Trophoblast cell (in vitro differentiated cells and primary cell): ENCODE data around the gene NLRP10.
A peak's percentile ranks its signal among the peaks of the same experiment; 100 is the strongest.

Source experiments
- DNase-seq, 2 donors: peaks; one replicate each; pipeline ENCODE4 v3.0.0-alpha.2; 2016
- H2AFZ ChIP-seq: 2 replicates; pipeline ENCODE4 v1.6.1; 2013; ENCODE audit warnings: low read length, moderate library complexity, mild to moderate bottlenecking; ENCODE audit not compliant: insufficient read depth, poor library complexity
- H2AK5ac ChIP-seq: 2 replicates; pipeline ENCODE4 v1.6.1; 2013; ENCODE audit warnings: mild to moderate bottlenecking, low read length
- H2BK120ac ChIP-seq: 2 replicates; pipeline ENCODE4 v1.6.1; 2013; ENCODE audit warnings: low read length, mild to moderate bottlenecking, moderate library complexity; ENCODE audit not compliant: insufficient read depth, poor library complexity
- H2BK12ac ChIP-seq: 2 replicates; pipeline ENCODE4 v1.6.1; 2013; ENCODE audit warnings: mild to moderate bottlenecking, low read length, moderate library complexity
- H2BK5ac ChIP-seq: 2 replicates; pipeline ENCODE4 v1.6.1; 2013; ENCODE audit warnings: low read length, low read depth, moderate library complexity, mild to moderate bottlenecking; ENCODE audit not compliant: poor library complexity
- H3K14ac ChIP-seq: 2 replicates; pipeline ENCODE4 v1.6.1; 2013; ENCODE audit warnings: mild to moderate bottlenecking, low read length
- H3K18ac ChIP-seq: 2 replicates; pipeline ENCODE4 v1.6.1; 2013; ENCODE audit warnings: mild to moderate bottlenecking, low read length
- H3K23ac ChIP-seq: 2 replicates; pipeline ENCODE4 v1.6.1; 2013; ENCODE audit warnings: low read length
- H3K27ac ChIP-seq: 2 replicates; pipeline ENCODE4 v1.5.1; 2013; ENCODE audit warnings: low read depth, mild to moderate bottlenecking, inconsistent platforms, low read length, moderate library complexity
- H3K27me3 ChIP-seq: 2 replicates; pipeline ENCODE4 v1.6.1; 2013; ENCODE audit warnings: inconsistent platforms, mild to moderate bottlenecking, low read length, moderate library complexity; ENCODE audit not compliant: insufficient read depth
- H3K36me3 ChIP-seq, 2 experiments: 1 replicate in 1 of 2; 2 replicates in 1 of 2; pipeline ENCODE4 v1.6.1; 2013; ENCODE audit warnings: low read length in 2 of 2, mild to moderate bottlenecking in 2 of 2, moderate library complexity in 1 of 2; ENCODE audit not compliant: insufficient read depth in 2 of 2, control insufficient read depth in 1 of 2
- H3K4ac ChIP-seq: 2 replicates; pipeline ENCODE4 v1.6.1; 2013; ENCODE audit warnings: low read depth, mild to moderate bottlenecking, low read length, moderate library complexity
- H3K4me1 ChIP-seq, 2 experiments: 1 replicate in 1 of 2; 2 replicates in 1 of 2; pipeline ENCODE4 v1.6.1; 2013; ENCODE audit warnings: low read length in 2 of 2, mild to moderate bottlenecking in 2 of 2, moderate library complexity in 1 of 2; ENCODE audit not compliant: insufficient read depth in 2 of 2, control insufficient read depth in 1 of 2
- H3K4me2 ChIP-seq: 2 replicates; pipeline ENCODE4 v1.6.1; 2013; ENCODE audit warnings: inconsistent platforms, mild to moderate bottlenecking, low read length, moderate library complexity
- H3K4me3 ChIP-seq: 2 replicates; pipeline ENCODE4 v1.5.1; 2013; ENCODE audit warnings: mild to moderate bottlenecking, low read depth, low read length, inconsistent platforms
- H3K79me1 ChIP-seq: one replicate; pipeline ENCODE4 v1.6.1; 2013; ENCODE audit warnings: low read length
- H3K79me2 ChIP-seq: 2 replicates; pipeline ENCODE4 v1.6.1; 2013; ENCODE audit warnings: low read length, mild to moderate bottlenecking; ENCODE audit not compliant: control insufficient read depth, insufficient read depth, poor library complexity
- H3K9ac ChIP-seq: 2 replicates; pipeline ENCODE4 v1.6.1; 2013; ENCODE audit warnings: mild to moderate bottlenecking, low read length
- H3K9me3 ChIP-seq: 2 replicates; pipeline ENCODE4 v1.6.1; 2013; ENCODE audit warnings: low read depth, mild to moderate bottlenecking, control low read depth, inconsistent platforms, low read length; ENCODE audit not compliant: insufficient read depth
- H4K12ac ChIP-seq: 2 replicates; pipeline ENCODE4 v1.6.1; 2013; ENCODE audit warnings: low read depth, mild to moderate bottlenecking, low read length, moderate library complexity
- H4K8ac ChIP-seq: 2 replicates; pipeline ENCODE4 v1.6.1; 2013; ENCODE audit warnings: low read depth, mild to moderate bottlenecking, low read length, moderate library complexity
- H4K91ac ChIP-seq: one replicate; pipeline ENCODE4 v1.6.1; 2013; ENCODE audit warnings: low read depth, mild to moderate bottlenecking, low read length, moderate library complexity
- WGBS: extraction: QIAGEN DNeasy Blood & Tissue Kit; methylation state at CpG from one replicate; pipeline ENCODE4 v1.1.7; 2013; ENCODE audit warnings: missing lambda C conversion rate; ENCODE audit not compliant: insufficient read length, insufficient coverage; ENCODE audit errors: extremely low coverage; 5-methylcytosine and 5-hydroxymethylcytosine counted together

The NLRP10 gene

GRCh38 chr11:7968686-7969085 lies 3.4 kb upstream of the NLRP10 start:
- Histone ChIP-seq H3K4me2 (no peak overlapping the region), H3K4ac (no peak overlapping the region), H3K27me3 (no peaks in the 10 kb centered on the region), H3K4me3 (no peak overlapping the region), H4K12ac (no peak overlapping the region), H3K79me2 (no peaks in the 10 kb centered on the region), H3K9ac (no peak overlapping the region), H3K9me3 (no peaks in the 10 kb centered on the region), H3K23ac (no peak overlapping the region), H2BK120ac (no peak overlapping the region), H2AFZ (no peak overlapping the region), H2AK5ac (no peak overlapping the region), H3K4me1 (peaks cover 19 to 26% of the 10 kb centered on the region in 2 experiments), H2BK5ac (no peak overlapping the region), H3K27ac (peak overlapping the region; percentile 38), H3K14ac (no peak overlapping the region), H3K79me1 (peaks cover 13% of the 10 kb centered on the region), H4K8ac (no peak overlapping the region), H2BK12ac (no peak overlapping the region), H3K18ac (no peak overlapping the region), H4K91ac (no peak overlapping the region), H3K36me3 (no peaks in the 10 kb centered on the region)
- peak in 1 of 2 donors; percentile 34 for DNase-seq
- WGBS: no CpG with 5 or more reads among the region's 2 CpGs

GRCh38 chr11:7967826-7968225 lies 2.6 kb upstream of the NLRP10 start:
- H3K79me1 ChIP-seq: peaks cover 13% of the 10 kb centered on the region
- peaks cover 19 to 30% of the 10 kb centered on the region in 2 experiments for H3K4me1 ChIP-seq
- no peaks in the 10 kb centered on the region for H3K79me2 ChIP-seq
- DNase-seq: no peak
- H2AK5ac ChIP-seq: no peak overlapping the region
- H3K18ac ChIP-seq: no peak overlapping the region
- no peaks in the 10 kb centered on the region for H3K27me3 ChIP-seq
- H2AFZ ChIP-seq: no peak overlapping the region
- peak overlapping the region; percentile 3 for H3K14ac ChIP-seq
- peak overlapping the region; percentile 8 for H3K4ac ChIP-seq
- H3K9me3 ChIP-seq: no peaks in the 10 kb centered on the region
- H3K36me3 ChIP-seq: no peaks in the 10 kb centered on the region
- peak overlapping the region; percentile 65 for H2BK5ac ChIP-seq
- H3K23ac ChIP-seq: no peak overlapping the region
- H4K91ac ChIP-seq: peak overlapping the region; percentile 69
- H3K4me2 ChIP-seq: no peak overlapping the region
- peak overlapping the region; percentile 29 for H2BK120ac ChIP-seq
- H4K8ac ChIP-seq: peak overlapping the region; percentile 11
- no peak overlapping the region for H4K12ac ChIP-seq
- no peak overlapping the region for H3K9ac ChIP-seq
- no peak overlapping the region for H3K4me3 ChIP-seq
- H3K27ac ChIP-seq: peak overlapping the region; percentile 20
- H2BK12ac ChIP-seq: peak overlapping the region; percentile 85

DNA sequence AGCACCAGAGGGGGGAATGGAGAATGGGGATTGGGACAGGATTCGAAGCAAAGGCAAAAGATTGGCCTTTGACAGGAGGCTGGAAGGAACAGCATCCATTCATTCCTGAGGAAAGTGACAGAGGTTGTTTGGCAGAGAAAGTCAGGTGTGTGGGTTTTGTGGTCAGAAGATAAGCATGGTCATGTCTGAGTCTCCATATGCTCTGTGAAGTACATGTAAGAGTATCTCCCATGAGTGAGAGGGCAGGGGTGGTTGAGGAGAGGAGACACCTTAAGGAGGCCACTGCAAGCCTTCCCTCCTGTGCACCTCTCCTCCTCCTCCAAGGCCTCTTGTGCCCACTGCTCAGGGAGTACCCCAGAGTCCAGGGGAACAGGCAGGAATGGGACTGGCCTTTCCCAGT lies 1.9 kb upstream of the NLRP10 start:
- no peak overlapping the region for H4K12ac ChIP-seq
- H3K36me3 ChIP-seq: no peaks in the 10 kb centered on the region
- peaks cover 19 to 30% of the 10 kb centered on the region in 2 experiments for H3K4me1 ChIP-seq
- no CpG with 5 or more reads among the region's 1 CpG for WGBS
- no peaks in the 10 kb centered on the region for H3K79me2 ChIP-seq
- peak overlapping the region; percentile 19 for H3K14ac ChIP-seq
- H3K9me3 ChIP-seq: no peaks in the 10 kb centered on the region
- peaks cover 13% of the 10 kb centered on the region for H3K79me1 ChIP-seq
- no peak overlapping the region for H3K4ac ChIP-seq
- H2AFZ ChIP-seq: no peak overlapping the region
- H3K27ac ChIP-seq: no peak overlapping the region
- no peak overlapping the region for H2BK5ac ChIP-seq
- DNase-seq: no peak
- no peak overlapping the region for H3K4me2 ChIP-seq
- peak overlapping the region; percentile 61 for H2AK5ac ChIP-seq
- no peak overlapping the region for H2BK120ac ChIP-seq
- H4K91ac ChIP-seq: peak overlapping the region; percentile 33
- peak overlapping the region; percentile 51 for H2BK12ac ChIP-seq
- no peak overlapping the region for H3K4me3 ChIP-seq
- H3K9ac ChIP-seq: no peak overlapping the region
- H3K18ac ChIP-seq: peak overlapping the region; percentile 29
- peak overlapping the region; percentile 6 for H4K8ac ChIP-seq
- H3K27me3 ChIP-seq: no peaks in the 10 kb centered on the region
- no peak overlapping the region for H3K23ac ChIP-seq

DNA sequence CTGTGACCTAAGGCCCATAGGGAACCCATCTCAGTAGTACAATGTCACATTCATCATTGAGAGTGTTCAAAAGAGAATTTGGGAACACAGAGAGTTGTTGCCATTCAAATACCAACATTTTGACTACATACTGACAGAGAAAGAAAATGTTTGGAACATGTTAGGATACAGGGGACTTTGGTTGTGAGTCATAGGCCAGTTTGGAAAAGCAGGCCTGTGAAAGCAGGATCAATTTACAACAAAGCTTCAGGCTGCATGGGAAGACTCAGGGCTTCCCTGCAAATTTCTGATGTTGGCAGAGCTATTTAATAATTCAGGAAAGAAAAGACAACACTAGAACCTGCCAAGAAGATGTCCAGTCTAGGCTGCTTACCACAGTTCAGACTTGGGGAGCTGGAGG lies 374 bp downstream of the NLRP10 start:
- Histone ChIP-seq H2BK5ac (no peak overlapping the region), H3K9ac (no peak overlapping the region), H3K4me2 (peak overlapping the region; percentile 25), H3K9me3 (no peaks in the 10 kb centered on the region), H2BK120ac (no peak overlapping the region), H3K27ac (peak overlapping the region; percentile 1), H4K91ac (peak overlapping the region; percentile 33), H3K27me3 (no peaks in the 10 kb centered on the region), H4K8ac (no peak overlapping the region), H3K4ac (no peak overlapping the region), H4K12ac (no peak overlapping the region), H3K14ac (no peak overlapping the region), H2AK5ac (no peak overlapping the region), H3K4me3 (no peak overlapping the region), H3K79me2 (no peaks in the 10 kb centered on the region), H2AFZ (no peak overlapping the region), H2BK12ac (peak overlapping the region; percentile 2), H3K36me3 (no peaks in the 10 kb centered on the region), H3K79me1 (peaks cover 11% of the 10 kb centered on the region), H3K4me1 (peaks cover 19 to 25% of the 10 kb centered on the region in 2 experiments), H3K23ac (no peak overlapping the region), H3K18ac (no peak overlapping the region)
- DNase-seq: no peak
